HL-60/S4 treated with phorbol 12-myristate 13-acetate at 8.2 ng/mL for 4 days and 3 days (cell line): ENCODE data around the gene PLPP2.
"Not testable (repeated sequence)": the region's sequence is repeated elsewhere in the genome, so short reads cannot be mapped to it uniquely, and the experiment has no call there.

Experiments
- in situ Hi-C: fragments of 300-500 bp; cut with MboI; formaldehyde crosslinking; loops from 2 replicates; pipeline ENCODE4 v1.15.0; 2022; ENCODE audit warnings: low sequenced_read_pairs

Gene PLPP2

GRCh38 chr19:275000-275399 is 16.2 kb downstream of the PLPP2 start:
- in situ Hi-C loops = no loop called here

GRCh38 chr19:273393-273792 is 17.8 kb downstream of the PLPP2 start:
- in situ Hi-C loops = no loop called here

GRCh38 chr19:271856-272255 is 19.3 kb downstream of the PLPP2 start:
- in situ Hi-C loops = no loop called here

DNA sequence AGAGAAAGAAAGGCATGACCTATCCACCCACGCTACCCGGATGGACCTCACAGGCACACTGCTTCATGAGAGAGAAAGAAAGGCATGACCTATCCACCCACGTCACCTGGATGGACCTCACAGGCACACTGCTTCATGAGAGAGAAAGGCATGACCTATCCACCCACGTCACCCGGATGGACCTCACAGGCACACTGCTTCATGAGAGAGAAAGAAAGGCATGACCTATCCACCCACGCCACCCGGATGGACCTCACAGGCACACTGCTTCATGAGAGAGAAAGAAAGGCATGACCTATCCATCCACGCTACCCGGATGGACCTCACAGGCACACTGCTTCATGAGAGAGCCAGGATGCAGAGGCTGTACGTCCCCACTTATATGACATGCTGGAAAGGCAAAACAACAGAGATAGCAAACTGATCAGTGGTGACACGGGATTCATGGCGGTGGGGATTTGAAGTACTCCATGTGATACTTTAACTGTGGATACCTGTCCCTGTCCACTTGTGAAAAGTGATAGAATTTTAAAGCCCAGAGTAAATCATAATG is 20.4 kb downstream of the PLPP2 start:
- in situ Hi-C loops = not testable (repeated sequence)

DNA sequence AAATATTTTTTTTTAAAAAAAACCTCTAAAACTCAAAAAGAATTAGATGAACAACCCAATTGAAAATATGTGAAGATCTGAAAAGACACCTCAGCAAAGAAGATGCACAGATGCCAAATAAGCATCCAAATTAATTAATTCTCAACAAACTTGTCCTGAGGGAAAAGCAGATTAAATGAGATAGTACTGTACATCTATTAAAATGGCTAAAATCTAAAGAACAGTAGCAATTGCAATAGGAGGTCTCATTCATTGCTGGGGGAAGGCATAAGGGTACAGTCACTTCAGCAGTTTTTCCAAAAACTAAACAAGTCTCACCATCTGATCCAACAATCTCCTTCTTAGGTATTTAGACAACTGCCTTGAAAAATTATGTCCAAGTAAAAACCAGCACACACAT is 22.0 kb downstream of the PLPP2 start:
- in situ Hi-C loops = no loop called here

- in situ Hi-C loops = no loop called here
Observed at GRCh38 chr19:262125-262524, 29.1 kb downstream of the PLPP2 start.

GRCh38 chr19:256804-257203 is 34.4 kb downstream of the PLPP2 start:
- in situ Hi-C loops = not testable (repeated sequence)

DNA sequence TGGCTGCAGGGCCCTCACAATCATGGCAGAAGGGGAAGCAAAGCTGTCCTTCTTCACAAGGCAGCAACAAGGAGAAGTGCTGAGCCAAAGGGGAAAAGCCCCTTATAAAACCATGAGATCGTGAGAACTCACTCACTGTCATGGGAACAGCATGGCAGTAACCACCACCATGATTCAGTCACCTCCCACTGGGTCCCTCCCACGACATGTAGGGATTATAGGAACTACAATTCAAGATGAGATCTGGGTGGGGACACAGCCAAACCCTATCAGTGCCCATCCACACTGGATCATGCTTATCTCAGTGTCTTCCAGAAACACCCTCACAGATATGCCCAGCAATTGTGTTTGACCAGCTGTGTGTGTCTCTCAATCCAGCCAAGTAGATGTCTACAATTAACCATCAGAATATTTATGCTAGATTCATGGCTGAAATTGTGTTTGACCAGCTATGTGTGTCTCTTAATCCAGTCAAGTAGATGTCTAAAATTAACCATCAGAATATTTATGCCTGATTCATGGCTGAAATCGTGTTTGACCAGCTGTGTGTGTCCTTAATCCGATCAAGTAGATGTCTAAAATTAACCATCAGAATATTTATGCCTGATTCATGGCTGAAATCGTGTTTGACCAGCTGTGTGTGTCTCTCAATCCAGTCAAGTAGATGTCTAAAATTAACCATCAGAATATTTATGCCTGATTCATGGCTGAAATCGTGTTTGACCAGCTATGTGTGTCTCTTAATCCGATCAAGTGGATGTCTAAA is 38.6 kb downstream of the PLPP2 start:
- in situ Hi-C loops = not testable (repeated sequence)

- in situ Hi-C loops = no loop called here
Observed at GRCh38 chr19:246551-246950, 44.7 kb downstream of the PLPP2 start.

DNA sequence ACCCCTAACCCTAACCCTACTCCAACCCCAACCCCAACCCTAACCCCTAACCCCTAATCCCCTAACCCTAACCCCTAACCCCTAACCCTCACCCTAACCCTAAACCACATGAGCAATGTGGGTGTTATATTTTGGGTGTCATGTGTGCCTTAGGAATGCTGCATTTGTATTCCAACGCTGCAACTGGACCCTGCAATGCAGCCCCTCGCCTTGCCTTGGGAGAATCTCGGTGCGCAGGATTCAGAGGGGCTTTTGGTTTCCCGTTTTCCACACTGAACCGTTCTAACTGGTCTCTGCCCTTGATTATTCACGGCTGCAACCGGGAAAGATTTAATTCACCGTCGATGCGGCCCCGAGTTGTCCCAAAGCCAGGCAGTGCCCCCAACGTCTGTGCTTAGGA is 45.3 kb downstream of the PLPP2 start:
- in situ Hi-C loops = not testable (repeated sequence)

- in situ Hi-C loops = no loop called here
Observed at GRCh38 chr19:245457-245856, 45.7 kb downstream of the PLPP2 start.
